Left lobe of liver (tissue), 2 donors: ENCODE measurements around the gene ST14. TPM values are rescaled to one million over a fixed set of nuclear protein-coding genes. Genes with fewer than 3 reads are reported as not detected.
"Not testable (repeated sequence)": the region's sequence is repeated elsewhere in the genome, so short reads cannot be mapped to it uniquely, and the experiment has no call there.

Experiments
- ATAC-seq: fragments of 200-7000 bp; cut with Tn5 transposase; one replicate; pipeline ENCODE4 v1.9.1; 2020; ENCODE audit warnings: mild to moderate bottlenecking, moderate library complexity
- DNase-seq: peaks from one replicate; pipeline ENCODE4 v3.0.0-alpha.2; 2020; ENCODE audit warnings: low spot score
- total RNA-seq: library from RNA; stranded (reverse); gene quantifications from one replicate; pipeline ENCODE4 v1.2.1, GENCODE V29; 2021
- donor health status: DM: no; HTN: no; CAD: no; lungs with moderate emphysema.
- donor health status: DM: no; HTN: yes; CAD: no.

Gene ST14
- total RNA-seq, 1 donor from 2014 or later, result 3.7 TPM

GRCh38 chr11:130181295-130182272, 22.0 kb downstream of the ST14 start:
- ATAC-seq, result peak; percentile 87
- peak; percentile 86 for DNase-seq

- no peak for ATAC-seq
- no peak for DNase-seq
Observed at GRCh38 chr11:130183878-130184610, 24.5 kb downstream of the ST14 start.

- DNase-seq (no peak), ATAC-seq (no peak)
Observed at GRCh38 chr11:130187096-130187495, 27.5 kb downstream of the ST14 start.

- DNase-seq (no peak), ATAC-seq (no peak)
Observed at GRCh38 chr11:130188047-130188446, 28.5 kb downstream of the ST14 start.

GRCh38 chr11:130188585-130189347, 29.2 kb downstream of the ST14 start:
- DNase-seq, result no peak
- ATAC-seq, result no peak

- no peak for ATAC-seq
- DNase-seq, result no peak
Observed at GRCh38 chr11:130189492-130190210, 30.1 kb downstream of the ST14 start.

- DNase-seq (no peak), ATAC-seq (no peak)
Observed at GRCh38 chr11:130190371-130190881, 30.8 kb downstream of the ST14 start.

GRCh38 chr11:130191896-130192295, 32.3 kb downstream of the ST14 start:
- ATAC-seq (no peak), DNase-seq (no peak)

- ATAC-seq, result peak; percentile 76
- DNase-seq, result no peak
Observed at GRCh38 chr11:130192845-130193267, 33.3 kb downstream of the ST14 start.

GRCh38 chr11:130193551-130193950, 34.0 kb downstream of the ST14 start:
- not testable (repeated sequence) for ATAC-seq, DNase-seq

- DNase-seq (no peak), ATAC-seq (peak; percentile 4)
Observed at GRCh38 chr11:130194241-130195023, 34.9 kb downstream of the ST14 start.

GRCh38 chr11:130197386-130198035, 37.9 kb downstream of the ST14 start:
- ATAC-seq (no peak), DNase-seq (no peak)

- ATAC-seq (no peak), DNase-seq (no peak)
Observed at GRCh38 chr11:130198292-130198691, 38.7 kb downstream of the ST14 start.

- ATAC-seq, result no peak
- no peak for DNase-seq
Observed at GRCh38 chr11:130198964-130199363, 39.4 kb downstream of the ST14 start.

GRCh38 chr11:130199792-130200191, 40.2 kb downstream of the ST14 start:
- no peak for DNase-seq
- no peak for ATAC-seq

GRCh38 chr11:130201026-130201425, 41.4 kb downstream of the ST14 start:
- ATAC-seq (no peak), DNase-seq (no peak)

GRCh38 chr11:130202009-130202817, 42.6 kb downstream of the ST14 start:
- no peak for ATAC-seq

More at GRCh38 chr11:130202009-130202817, 42.6 kb downstream of the ST14 start:
- DNase-seq, result no peak
